ENCODE measurements around the gene AGAP1.

The AGAP1 gene

DNA sequence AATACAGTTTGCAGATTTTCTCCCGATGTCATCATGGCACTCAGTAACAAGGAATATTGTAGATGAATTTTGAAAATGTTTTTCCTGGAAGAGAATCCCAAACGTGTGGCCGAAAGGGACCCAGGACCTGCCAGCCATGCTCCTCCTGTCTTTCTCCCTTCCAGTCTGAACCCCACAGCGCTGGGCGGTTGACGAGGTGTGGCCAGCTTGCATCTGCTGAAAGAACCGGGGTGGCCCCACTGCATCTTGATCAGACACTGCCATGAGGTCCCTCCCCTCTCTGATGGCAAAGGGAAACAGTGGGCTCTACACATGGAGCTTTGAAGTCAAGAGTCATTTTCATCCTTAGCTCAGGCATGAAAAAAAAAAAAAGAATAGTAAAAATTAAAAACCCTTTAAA is 240.3 kb downstream of the AGAP1 start:
- no peaks in the 10 kb centered on the region for H3K9me3 ChIP-seq (replicated peaks; ENCODE audit: low read length)
- no peaks in the 10 kb centered on the region for H3K27me3 ChIP-seq (ENCODE audit: control insufficient read depth, insufficient read depth, low read length)
- H3K4me2 ChIP-seq (ENCODE audit: low read length): no peak overlapping the region

DNA sequence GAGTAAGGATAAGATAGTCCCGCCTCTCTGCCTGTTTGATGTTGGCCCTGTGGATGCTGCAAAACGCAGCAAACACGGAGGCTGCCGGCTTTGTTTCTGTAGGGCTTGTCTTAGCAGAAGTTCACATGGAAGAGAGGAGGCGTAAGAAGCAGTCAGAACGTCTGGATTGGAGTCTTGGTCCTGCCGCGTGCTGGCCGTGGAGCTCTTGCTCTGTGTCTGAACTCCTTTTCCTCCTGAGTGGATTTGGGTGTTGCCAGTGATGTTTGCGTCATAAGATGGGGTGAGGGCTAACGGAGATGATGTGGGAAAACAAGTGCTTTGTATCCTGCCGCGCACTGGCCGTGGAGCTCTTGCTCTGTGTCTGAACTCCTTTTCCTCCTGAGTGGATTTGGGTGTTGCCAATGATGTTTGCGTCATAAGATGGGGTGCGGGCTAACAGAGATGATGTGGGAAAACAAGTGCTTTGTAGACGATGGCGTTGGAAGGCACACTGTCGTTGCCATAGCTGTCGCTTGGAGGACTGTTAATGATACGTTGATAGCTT is 240.9 kb downstream of the AGAP1 start:
- H3K36me3 ChIP-seq (ENCODE audit: insufficient read depth, low read length): peaks cover 2% of the 10 kb centered on the region
- H3K9me3 ChIP-seq (replicated peaks; ENCODE audit: low read length): no peaks in the 10 kb centered on the region
- H3K27me3 ChIP-seq (ENCODE audit: control insufficient read depth, insufficient read depth, low read length): no peaks in the 10 kb centered on the region
- no peaks in the 10 kb centered on the region for H3K4me1 ChIP-seq (ENCODE audit: control insufficient read depth, insufficient read depth, low read length)
- H3K9ac ChIP-seq (ENCODE audit: low read depth, low read length): no peak overlapping the region
- no peak overlapping the region for H3K4me3 ChIP-seq (ENCODE audit: low read length)
- no peak overlapping the region for H3K4me2 ChIP-seq (ENCODE audit: low read length)

More for the DNA sequence above, 240.3 kb downstream of the AGAP1 start:
- H3K36me3 ChIP-seq (ENCODE audit: insufficient read depth, low read length): peaks cover 2% of the 10 kb centered on the region
- no peak overlapping the region for H3K4me3 ChIP-seq (ENCODE audit: low read length)
- no peaks in the 10 kb centered on the region for H3K4me1 ChIP-seq (ENCODE audit: control insufficient read depth, insufficient read depth, low read length)
- H3K9ac ChIP-seq (ENCODE audit: low read depth, low read length): no peak overlapping the region

DNA sequence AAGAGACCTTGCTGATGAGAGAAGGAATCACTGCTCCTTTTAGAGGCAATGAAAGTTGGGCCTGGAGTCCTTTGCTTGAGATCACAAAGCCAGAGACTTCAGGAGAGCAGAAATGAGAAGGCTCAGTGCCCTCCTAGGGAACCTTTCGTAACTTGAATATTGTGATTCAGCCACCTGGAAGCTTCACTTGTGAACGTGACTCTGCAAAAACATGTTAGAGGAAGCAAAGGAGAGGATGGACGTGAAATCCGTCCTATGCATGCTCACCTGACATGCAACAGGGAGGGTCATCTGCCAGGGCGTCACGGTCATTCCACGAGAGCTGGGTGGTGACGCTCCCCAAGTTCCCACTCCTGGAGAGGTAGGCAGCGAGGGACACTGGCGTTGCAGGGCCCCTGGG is 243.6 kb downstream of the AGAP1 start:
- H3K27me3 ChIP-seq (ENCODE audit: control insufficient read depth, insufficient read depth, low read length): no peaks in the 10 kb centered on the region
- H3K4me1 ChIP-seq (ENCODE audit: control insufficient read depth, insufficient read depth, low read length): no peaks in the 10 kb centered on the region
- no peak overlapping the region for H3K4me3 ChIP-seq (ENCODE audit: low read length)
- H3K4me2 ChIP-seq (ENCODE audit: low read length): no peak overlapping the region
- H3K9me3 ChIP-seq (replicated peaks; ENCODE audit: low read length): no peaks in the 10 kb centered on the region
- peaks cover under 1% of the 10 kb centered on the region for H3K36me3 ChIP-seq (ENCODE audit: insufficient read depth, low read length)
- H3K9ac ChIP-seq (ENCODE audit: low read depth, low read length): no peak overlapping the region

DNA sequence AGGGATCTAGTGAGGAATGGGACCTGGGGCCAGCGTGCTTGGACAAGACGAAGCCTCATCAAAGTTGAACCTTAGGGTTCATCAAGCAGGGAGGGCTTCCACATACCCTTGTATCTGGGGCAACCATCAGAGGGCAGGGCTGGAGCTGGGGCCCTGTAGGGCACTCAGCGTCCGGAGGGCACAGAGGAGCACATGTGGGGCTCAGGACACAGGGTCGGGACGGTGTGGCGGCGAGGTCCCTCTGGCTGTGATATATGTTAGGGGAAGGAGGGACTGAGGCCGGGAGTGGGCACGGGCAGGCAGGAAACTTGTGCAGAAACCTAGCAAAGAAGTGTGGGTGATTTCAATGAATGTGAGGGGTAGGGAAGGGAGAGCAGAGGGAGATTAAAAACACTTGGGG is 244.0 kb downstream of the AGAP1 start:
- Histone ChIP-seq H3K9me3 (replicated peaks; ENCODE audit: low read length) (no peaks in the 10 kb centered on the region), H3K4me2 (ENCODE audit: low read length) (no peak overlapping the region), H3K27me3 (ENCODE audit: control insufficient read depth, insufficient read depth, low read length) (no peaks in the 10 kb centered on the region), H3K9ac (ENCODE audit: low read depth, low read length) (no peak overlapping the region), H3K4me1 (ENCODE audit: control insufficient read depth, insufficient read depth, low read length) (no peaks in the 10 kb centered on the region), H3K4me3 (ENCODE audit: low read length) (no peak overlapping the region), H3K36me3 (ENCODE audit: insufficient read depth, low read length) (peaks cover 2% of the 10 kb centered on the region)

DNA sequence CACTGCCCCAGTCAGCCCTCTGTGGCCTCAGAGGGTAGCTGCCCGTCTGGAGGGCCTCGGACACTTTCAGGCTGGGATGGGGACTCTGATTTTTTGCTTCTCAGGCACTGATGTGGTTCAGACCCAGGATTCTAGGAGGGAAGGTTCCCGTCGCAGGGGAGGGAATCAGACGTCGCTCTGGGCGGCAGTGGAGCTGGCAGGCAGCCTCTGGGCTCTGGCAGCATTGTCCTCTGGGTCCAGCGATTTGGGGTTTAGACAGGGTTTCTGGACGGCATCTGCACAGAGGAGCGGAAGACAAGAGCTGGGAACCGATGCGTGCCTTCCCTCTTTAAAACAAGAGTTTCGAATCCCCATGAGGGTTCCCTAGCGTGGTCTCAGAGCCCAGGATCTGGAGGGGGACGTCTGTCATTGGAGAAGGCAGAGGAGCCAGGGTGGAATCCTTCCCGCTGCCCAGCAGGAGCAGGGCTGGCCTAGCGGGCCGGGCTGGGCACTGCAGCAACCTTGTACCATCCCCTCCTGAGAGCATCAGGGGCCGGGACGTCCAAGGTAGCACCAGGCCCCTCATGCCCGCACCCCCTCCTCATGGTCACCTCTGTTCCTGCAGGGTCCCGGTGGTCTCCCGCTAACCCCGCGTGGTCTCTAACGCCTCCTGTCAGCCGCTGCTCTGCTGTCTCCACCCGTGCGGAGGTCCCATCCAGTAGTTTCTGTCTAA is 246.0 kb downstream of the AGAP1 start:
- no peak overlapping the region for H3K4me3 ChIP-seq (ENCODE audit: low read length)
- H3K27me3 ChIP-seq (ENCODE audit: control insufficient read depth, insufficient read depth, low read length): no peaks in the 10 kb centered on the region
- no peaks in the 10 kb centered on the region for H3K9me3 ChIP-seq (replicated peaks; ENCODE audit: low read length)
- no peak overlapping the region for H3K9ac ChIP-seq (ENCODE audit: low read depth, low read length)
- H3K4me2 ChIP-seq (ENCODE audit: low read length): no peak overlapping the region
- no peaks in the 10 kb centered on the region for H3K4me1 ChIP-seq (ENCODE audit: control insufficient read depth, insufficient read depth, low read length)
- H3K36me3 ChIP-seq (ENCODE audit: insufficient read depth, low read length): peaks cover 2% of the 10 kb centered on the region

DNA sequence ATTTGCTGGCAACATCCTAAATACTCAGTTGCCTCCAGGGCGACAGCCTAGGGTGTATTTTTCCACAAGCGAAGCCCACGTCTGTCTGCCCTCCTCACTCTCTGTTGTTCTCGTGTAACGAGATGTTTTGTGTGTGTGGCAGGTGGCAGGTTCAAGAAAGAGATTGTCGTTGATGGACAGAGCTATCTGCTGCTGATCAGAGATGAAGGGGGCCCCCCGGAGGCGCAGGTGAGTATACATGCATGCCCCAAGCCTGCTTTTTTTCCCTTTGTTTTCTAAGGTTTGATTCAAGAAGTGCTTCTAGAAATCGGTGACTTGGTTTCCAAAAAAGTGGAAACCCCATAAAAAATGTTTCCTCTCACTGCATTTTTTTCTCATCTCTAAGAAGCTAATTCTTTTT is 247.0 kb downstream of the AGAP1 start:
- H3K4me1 ChIP-seq (ENCODE audit: control insufficient read depth, insufficient read depth, low read length): no peaks in the 10 kb centered on the region
- no peak overlapping the region for H3K9ac ChIP-seq (ENCODE audit: low read depth, low read length)
- no peak overlapping the region for H3K4me2 ChIP-seq (ENCODE audit: low read length)
- no peak overlapping the region for H3K4me3 ChIP-seq (ENCODE audit: low read length)
- H3K36me3 ChIP-seq (ENCODE audit: insufficient read depth, low read length): peaks cover 2% of the 10 kb centered on the region
- H3K27me3 ChIP-seq (ENCODE audit: control insufficient read depth, insufficient read depth, low read length): no peaks in the 10 kb centered on the region
- no peaks in the 10 kb centered on the region for H3K9me3 ChIP-seq (replicated peaks; ENCODE audit: low read length)

DNA sequence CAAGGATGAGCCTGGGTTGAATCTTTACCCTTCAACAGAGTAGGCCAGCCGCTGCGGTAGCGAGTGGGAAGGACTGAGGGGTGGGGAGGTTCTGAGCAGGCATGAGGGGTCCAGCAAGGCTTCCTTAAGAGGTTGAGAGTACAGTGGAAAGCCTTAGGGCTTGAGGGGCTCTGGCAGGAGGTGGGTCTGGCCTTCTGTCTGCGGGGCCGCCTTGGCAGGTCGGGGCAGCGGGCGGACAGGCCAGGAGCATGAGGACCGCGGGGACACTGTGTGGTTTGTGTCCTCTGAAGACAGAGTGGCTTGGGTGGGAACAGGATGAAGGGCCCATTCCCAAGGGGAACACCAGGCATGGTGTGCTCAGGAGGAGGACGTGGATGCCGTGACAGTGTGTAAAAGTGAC is 250.3 kb downstream of the AGAP1 start:
- peaks cover 19% of the 10 kb centered on the region for H3K4me1 ChIP-seq (ENCODE audit: control insufficient read depth, insufficient read depth, low read length)
- no peaks in the 10 kb centered on the region for H3K9me3 ChIP-seq (replicated peaks; ENCODE audit: low read length)
- no peak overlapping the region for H3K9ac ChIP-seq (ENCODE audit: low read depth, low read length)
- H3K4me2 ChIP-seq (ENCODE audit: low read length): no peak overlapping the region
- peaks cover 2% of the 10 kb centered on the region for H3K36me3 ChIP-seq (ENCODE audit: insufficient read depth, low read length)
- no peaks in the 10 kb centered on the region for H3K27me3 ChIP-seq (ENCODE audit: control insufficient read depth, insufficient read depth, low read length)
- no peak overlapping the region for H3K4me3 ChIP-seq (ENCODE audit: low read length)

DNA sequence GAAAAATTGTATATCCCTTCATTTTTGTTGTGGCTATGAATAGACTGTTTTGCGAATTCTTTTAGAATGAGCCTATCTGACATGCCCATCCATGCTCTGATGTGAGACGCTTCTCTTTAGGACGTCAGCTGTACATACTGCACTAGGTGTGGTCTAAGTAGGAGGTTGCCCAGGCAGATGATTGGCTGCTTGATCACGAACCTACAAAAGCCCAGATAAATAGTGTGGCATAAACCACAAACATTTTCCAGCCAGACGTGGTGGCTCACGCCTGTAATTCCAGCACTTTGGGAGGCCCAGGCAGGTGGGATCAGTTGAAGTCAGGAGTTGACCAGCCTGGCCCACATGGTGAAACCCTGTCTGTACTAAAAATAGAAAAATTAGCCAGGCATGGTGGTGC is 251.8 kb downstream of the AGAP1 start:
- Histone ChIP-seq H3K4me2 (ENCODE audit: low read length) (no peak overlapping the region), H3K27me3 (ENCODE audit: control insufficient read depth, insufficient read depth, low read length) (no peaks in the 10 kb centered on the region), H3K4me1 (ENCODE audit: control insufficient read depth, insufficient read depth, low read length) (peaks cover 25% of the 10 kb centered on the region), H3K9ac (ENCODE audit: low read depth, low read length) (no peak overlapping the region), H3K4me3 (ENCODE audit: low read length) (no peak overlapping the region), H3K36me3 (ENCODE audit: insufficient read depth, low read length) (peaks cover 2% of the 10 kb centered on the region), H3K9me3 (replicated peaks; ENCODE audit: low read length) (no peaks in the 10 kb centered on the region)

DNA sequence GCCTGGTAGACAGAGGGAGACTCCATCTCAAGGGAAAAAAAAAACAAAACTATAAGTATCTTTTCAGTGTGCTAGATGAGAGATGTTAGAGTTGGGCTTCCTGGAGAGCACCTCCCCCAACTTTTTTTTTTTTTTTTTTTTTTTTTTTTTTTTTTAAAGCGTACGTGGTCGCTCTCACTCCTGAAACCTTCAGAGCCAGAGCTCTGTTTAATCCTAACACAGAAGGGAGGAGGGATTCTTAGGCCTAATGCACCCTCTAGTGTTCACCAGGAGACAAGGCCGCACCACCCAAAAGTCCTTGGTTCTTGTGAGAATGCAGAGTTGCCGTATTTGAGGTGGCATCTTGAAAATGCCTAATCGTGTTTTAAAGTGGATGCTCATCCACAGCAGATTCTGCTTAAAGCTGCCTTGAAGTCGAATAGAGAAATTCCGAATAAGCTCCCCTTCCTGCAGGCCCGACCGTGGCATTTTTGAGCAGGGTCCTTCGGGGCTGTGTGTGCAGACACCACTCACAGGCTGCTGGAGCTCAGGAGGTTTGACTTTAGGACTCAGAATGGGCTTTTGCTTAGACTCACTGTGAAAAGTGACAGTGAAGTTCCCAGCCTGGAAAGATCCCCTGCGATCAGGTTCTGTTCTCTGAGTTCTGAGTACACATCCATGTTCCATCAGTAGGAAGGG is 252.6 kb downstream of the AGAP1 start:
- no peak overlapping the region for H3K4me3 ChIP-seq (ENCODE audit: low read length)
- no peaks in the 10 kb centered on the region for H3K9me3 ChIP-seq (replicated peaks; ENCODE audit: low read length)
- H3K27me3 ChIP-seq (ENCODE audit: control insufficient read depth, insufficient read depth, low read length): no peaks in the 10 kb centered on the region
- no peak overlapping the region for H3K4me2 ChIP-seq (ENCODE audit: low read length)
- H3K4me1 ChIP-seq (ENCODE audit: control insufficient read depth, insufficient read depth, low read length): peaks cover 25% of the 10 kb centered on the region
- H3K9ac ChIP-seq (ENCODE audit: low read depth, low read length): no peak overlapping the region
- peaks cover 2% of the 10 kb centered on the region for H3K36me3 ChIP-seq (ENCODE audit: insufficient read depth, low read length)

DNA sequence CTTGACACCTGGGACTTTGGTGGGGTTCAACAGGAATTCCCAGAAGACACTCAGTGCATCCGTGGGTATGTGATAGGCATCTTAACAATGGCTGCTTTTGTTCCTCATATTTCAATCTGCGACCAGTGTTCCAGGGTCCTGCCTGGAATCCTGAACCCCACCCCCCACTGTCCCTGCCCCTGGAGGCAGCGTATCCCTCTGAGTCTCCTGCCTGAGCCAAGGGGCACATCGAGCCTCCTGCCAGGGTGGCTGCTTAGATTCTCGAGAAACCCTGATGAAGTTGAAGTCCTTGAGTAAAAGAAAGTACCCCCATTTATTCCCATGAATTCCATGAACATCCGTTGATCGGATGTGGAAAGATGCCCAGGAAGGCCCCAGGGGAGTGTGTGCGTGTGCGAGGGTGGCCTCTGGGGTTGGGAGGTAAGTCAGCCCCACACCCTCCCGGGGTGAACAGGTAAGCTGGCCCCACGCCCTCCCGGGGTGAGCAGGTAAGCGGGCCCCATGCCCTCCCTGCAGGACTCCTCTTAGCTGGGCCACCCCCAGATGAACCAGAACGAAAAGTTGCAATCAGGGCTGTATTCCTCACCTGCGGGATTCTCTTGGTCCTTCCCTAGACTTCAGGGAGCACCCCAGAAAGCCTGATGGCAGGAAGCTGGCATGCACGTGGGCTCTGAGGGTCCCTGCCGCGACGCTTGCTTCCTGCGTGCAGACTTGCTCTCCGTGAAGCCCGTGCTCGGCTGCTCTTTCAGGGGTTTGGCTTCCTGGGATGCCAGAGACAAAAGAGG is 253.3 kb downstream of the AGAP1 start:
- no peaks in the 10 kb centered on the region for H3K9me3 ChIP-seq (replicated peaks; ENCODE audit: low read length)
- H3K4me3 ChIP-seq (ENCODE audit: low read length): no peak overlapping the region
- no peak overlapping the region for H3K4me2 ChIP-seq (ENCODE audit: low read length)
- H3K27me3 ChIP-seq (ENCODE audit: control insufficient read depth, insufficient read depth, low read length): no peaks in the 10 kb centered on the region
- H3K36me3 ChIP-seq (ENCODE audit: insufficient read depth, low read length): peaks cover 2% of the 10 kb centered on the region
- H3K9ac ChIP-seq (ENCODE audit: low read depth, low read length): no peak overlapping the region
- H3K4me1 ChIP-seq (ENCODE audit: control insufficient read depth, insufficient read depth, low read length): peaks cover 25% of the 10 kb centered on the region

DNA sequence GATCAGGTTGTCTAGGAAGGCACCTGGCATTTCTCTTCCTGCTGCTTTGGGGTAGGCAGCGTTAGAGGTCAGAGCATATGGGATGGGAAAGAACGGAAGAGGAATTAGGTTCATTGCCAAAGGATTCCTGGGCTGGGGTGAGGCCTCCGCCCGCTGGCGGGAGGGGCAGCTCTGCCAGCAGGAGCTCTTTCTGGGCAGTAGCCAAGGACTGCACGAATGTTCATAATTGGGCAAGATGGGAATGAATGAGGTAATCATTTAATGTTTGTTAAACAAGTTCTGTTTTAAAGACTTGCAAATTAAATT is 253.9 kb downstream of the AGAP1 start:
- Histone ChIP-seq H3K9ac (ENCODE audit: low read depth, low read length) (no peak overlapping the region), H3K27me3 (ENCODE audit: control insufficient read depth, insufficient read depth, low read length) (no peaks in the 10 kb centered on the region), H3K36me3 (ENCODE audit: insufficient read depth, low read length) (peaks cover 3% of the 10 kb centered on the region)

More for the DNA sequence above, 253.9 kb downstream of the AGAP1 start:
- Histone ChIP-seq H3K4me2 (ENCODE audit: low read length) (no peak overlapping the region), H3K9me3 (replicated peaks; ENCODE audit: low read length) (no peaks in the 10 kb centered on the region), H3K4me3 (ENCODE audit: low read length) (no peak overlapping the region), H3K4me1 (ENCODE audit: control insufficient read depth, insufficient read depth, low read length) (peaks cover 25% of the 10 kb centered on the region)
